GM04504 (cell line): ENCODE results near the gene ARPC5.

Experiments used
- DNase-seq: peaks from one replicate; pipeline ENCODE4 v3.0.0-alpha.2; 2012; ENCODE audit warnings: low read depth

ARPC5 gene

DNA sequence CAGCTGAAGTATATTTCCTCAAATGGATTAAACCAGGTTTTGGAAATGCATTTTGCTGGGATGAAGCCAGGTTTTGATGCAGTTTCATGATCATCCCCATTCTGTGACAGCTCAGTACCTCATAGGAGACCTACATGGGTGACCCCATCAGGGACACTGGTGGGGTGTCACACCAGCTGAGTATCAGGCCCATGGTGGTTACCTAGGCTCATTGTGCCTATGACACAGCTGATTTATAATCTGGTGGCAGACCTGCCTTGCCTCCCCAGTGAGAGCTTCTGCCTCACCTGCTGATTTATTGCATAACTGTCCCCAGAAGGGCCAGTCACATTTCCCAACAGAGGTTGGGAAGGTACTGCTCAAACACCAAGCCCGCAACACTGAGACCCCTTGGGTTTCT is 49.1 kb downstream of the ARPC5 start:
- no peak for DNase-seq

GRCh38 chr1:183585038-183585437 is 50.5 kb downstream of the ARPC5 start:
- DNase-seq = no peak

GRCh38 chr1:183584147-183584546 is 51.4 kb downstream of the ARPC5 start:
- DNase-seq = no peak

DNA sequence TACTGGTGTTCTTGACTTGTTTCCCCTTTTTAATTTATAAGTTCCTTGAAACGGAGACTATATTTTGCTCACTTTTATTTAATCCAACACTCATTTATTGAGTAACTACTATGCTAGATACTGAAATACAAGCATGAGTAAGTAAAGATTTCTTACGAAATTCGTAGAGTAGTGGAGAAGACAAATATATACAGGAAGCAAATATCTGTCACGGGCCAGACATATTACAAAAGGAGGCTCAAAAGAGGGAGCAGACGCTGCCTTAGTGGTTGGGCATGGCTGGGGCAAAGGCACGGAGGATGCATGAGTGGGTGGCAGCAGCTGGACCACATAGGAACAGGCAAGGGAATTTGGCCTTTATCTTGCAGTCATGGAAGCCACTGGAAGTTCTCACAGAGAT is 52.1 kb downstream of the ARPC5 start:
- DNase-seq = no peak

- DNase-seq = no peak
Observed at GRCh38 chr1:183582021-183582713, 53.4 kb downstream of the ARPC5 start.

GRCh38 chr1:183580281-183580682 is 55.3 kb downstream of the ARPC5 start:
- no peak for DNase-seq

- no peak for DNase-seq
Observed at GRCh38 chr1:183578856-183579255, 56.7 kb downstream of the ARPC5 start.

DNA sequence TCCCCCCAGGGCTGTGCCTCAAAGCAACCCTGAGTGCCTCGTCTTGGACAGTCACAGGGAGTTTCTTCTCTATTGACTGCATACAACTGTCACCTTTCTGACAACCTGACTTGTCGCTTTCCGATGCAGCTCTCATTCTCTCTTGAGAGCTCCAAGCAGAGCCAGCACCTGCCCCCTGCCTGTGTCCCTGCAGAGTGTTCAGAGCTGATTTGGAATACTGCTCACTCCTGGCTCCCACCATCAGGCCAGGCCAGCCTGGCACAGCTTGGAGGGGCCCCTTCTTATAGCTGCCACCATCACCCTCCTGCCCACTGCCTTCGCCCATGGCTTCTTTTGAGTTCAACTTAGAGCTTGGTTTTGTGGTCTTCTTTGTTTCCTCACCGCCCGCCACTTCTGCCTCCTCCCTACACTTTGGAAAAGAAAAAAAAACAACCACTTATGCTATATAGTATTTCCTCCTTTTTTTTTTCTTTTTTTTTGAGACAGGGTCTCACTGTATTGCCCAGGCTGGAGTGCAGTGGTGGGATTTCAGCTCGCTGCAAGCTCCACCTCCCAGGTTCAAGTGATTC is 57.6 kb downstream of the ARPC5 start:
- no peak for DNase-seq

DNA sequence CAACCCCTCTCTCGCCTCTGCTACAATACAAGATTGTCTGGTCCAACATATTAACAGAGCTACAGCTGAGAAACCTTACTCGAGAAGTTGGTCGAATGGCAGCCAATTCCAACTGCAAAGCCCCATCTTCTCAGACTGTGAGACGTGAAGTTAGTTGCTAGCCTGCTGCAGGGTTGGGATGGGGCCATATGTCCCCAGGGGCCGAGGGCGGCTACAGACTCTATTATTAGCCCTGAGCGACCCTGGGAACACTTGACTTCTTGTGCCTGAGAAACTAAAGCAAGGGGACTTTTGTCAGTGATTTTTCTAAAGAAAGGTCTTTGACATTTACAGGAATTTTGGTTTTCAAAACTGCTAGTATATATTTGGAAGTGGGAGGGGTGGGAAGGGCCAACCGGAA is 59.0 kb downstream of the ARPC5 start:
- DNase-seq = no peak

DNA sequence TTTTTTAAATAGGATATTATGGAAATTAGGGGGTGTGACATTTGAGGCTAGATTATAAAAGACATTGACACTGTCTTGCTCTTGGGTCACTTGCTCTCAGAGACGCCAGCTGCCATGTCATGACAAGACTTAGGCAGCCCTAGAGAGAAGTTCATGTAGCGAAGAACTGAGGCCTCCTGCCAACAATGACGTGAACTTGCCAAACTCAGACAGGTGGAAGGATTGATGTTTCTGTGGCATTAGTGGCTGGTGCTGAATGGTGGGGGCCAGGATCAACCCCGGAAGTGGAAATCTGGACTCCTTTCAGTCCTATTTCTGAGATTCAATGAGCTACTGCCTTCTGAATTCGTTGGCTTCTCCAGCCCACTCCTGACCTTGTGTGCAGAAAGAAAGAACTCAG is 60.0 kb downstream of the ARPC5 start:
- DNase-seq = no peak

DNA sequence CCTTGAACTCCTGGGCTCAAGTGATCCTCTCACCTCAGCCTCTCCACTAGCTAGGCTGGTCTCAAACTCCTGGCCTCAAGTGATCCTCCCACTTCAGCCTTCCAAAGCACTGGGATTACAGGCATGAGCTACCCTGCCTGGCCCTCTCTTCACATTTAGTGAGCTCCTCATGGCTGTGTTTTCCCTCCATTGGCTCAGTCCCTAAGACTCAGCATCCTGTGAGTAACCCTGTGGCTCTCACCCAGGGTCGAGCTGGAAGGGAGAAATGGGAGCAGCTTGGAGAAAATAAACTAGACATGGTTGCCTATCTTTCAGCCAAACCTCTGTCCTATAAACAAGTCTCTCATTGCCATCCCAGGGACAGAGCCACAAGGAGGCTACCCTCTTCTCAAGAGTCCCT is 62.9 kb downstream of the ARPC5 start:
- no peak for DNase-seq

GRCh38 chr1:183571678-183572268 is 63.8 kb downstream of the ARPC5 start:
- peak; percentile 17 for DNase-seq
